ENCODE results near the gene MCTP1.
A peak's percentile ranks its signal among the peaks of the same experiment; 100 is the strongest.
"Not testable (repeated sequence)": the region's sequence is repeated elsewhere in the genome, so short reads cannot be mapped to it uniquely, and the experiment has no call there.

Gene MCTP1

GRCh38 chr5:95151694-95152093 is 133.2 kb downstream of the MCTP1 start:
- Mint-ChIP-seq H3K4me1 (peaks cover 23% of the 10 kb centered on the region), H3K27ac (peak overlapping the region; percentile 13 to 80 (median 16)), H3K36me3 (ENCODE audit: low read depth) (no peaks in the 10 kb centered on the region), H3K27me3 (ENCODE audit: low read depth) (no peaks in the 10 kb centered on the region), H3K4me3 (no peak overlapping the region), H3K9me3 (peaks cover 19% of the 10 kb centered on the region)
- no peak for TF ChIP-seq CTCF (IDR thresholded peaks at IDR 0.05; ENCODE audit: unreplicated experiment in 3 of 3)

DNA sequence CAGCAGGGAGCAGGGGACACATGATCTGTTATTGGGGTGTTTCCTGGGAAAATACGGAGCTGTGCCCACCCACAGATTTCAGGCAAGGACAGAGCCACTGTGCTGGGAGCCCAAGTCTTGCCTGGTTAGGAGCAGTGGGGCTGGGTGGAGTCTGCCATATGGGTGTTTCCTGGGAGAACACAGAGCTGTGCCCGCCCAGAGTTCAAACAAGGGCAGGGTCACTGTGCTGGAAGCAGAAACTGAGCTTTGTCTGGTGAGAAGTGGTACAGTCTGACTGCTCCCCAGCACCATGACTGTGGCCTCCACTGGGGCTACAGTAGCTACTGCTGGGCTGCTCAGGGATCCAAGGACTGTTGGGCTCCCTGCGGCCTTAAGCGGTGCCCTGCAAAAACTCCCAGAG is 135.5 kb downstream of the MCTP1 start:
- peaks cover 23% of the 10 kb centered on the region for H3K4me1 Mint-ChIP-seq
- H3K27me3 Mint-ChIP-seq (ENCODE audit: low read depth) = no peaks in the 10 kb centered on the region
- TF ChIP-seq CTCF (IDR thresholded peaks at IDR 0.05; ENCODE audit: unreplicated experiment in 3 of 3) = no peak

DNA sequence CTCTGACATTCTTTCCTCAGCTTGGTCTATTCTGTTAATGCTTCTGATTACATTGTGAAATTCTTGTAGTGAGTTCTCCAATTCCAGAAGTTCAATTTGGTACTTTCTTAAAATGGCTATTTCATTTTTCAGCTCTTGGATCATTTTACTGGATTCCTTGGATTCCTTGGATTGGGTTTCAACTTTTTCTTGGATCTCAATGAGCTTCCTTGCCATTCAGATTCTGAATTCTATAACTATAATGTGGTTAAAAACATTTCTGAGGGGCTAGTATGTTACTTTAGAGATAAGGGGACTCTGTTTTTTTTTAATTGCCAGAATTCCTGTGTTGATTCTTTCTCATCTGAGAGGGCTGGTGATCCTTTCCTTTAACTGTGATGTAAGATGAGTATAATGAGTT is 136.4 kb downstream of the MCTP1 start:
- Mint-ChIP-seq H3K27ac (no peak overlapping the region), H3K4me3 (no peak overlapping the region), H3K27me3 (ENCODE audit: low read depth) (no peaks in the 10 kb centered on the region), H3K36me3 (ENCODE audit: low read depth) (no peaks in the 10 kb centered on the region), H3K9me3 (peaks cover 35% of the 10 kb centered on the region), H3K4me1 (peaks cover 20% of the 10 kb centered on the region)
- no peak for TF ChIP-seq CTCF (IDR thresholded peaks at IDR 0.05; ENCODE audit: unreplicated experiment in 3 of 3)

More for the DNA sequence above, 135.5 kb downstream of the MCTP1 start:
- Mint-ChIP-seq H3K27ac (no peak overlapping the region), H3K4me3 (no peak overlapping the region), H3K36me3 (ENCODE audit: low read depth) (no peaks in the 10 kb centered on the region), H3K9me3 (peaks cover 35% of the 10 kb centered on the region)

DNA sequence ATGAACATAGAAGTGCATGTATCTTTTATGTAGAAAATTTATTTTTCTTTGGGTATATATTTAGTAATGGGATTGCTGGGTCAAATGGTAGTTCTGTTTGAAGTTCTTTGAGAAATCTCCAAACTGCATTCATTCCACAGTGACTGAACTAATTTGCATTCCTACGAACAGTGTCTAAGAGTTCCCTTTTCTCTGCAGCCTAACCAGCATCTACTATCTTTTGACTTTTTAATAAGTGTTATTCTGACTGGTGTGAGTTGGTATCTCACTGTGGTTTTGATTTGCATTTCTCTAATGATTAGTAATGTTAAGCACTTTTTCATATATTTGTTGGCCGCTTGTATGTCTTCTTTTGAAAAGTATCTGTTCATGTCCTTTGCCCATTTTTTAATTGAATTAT is 141.0 kb downstream of the MCTP1 start:
- not testable (repeated sequence) for H3K4me3 Mint-ChIP-seq, H3K4me1 Mint-ChIP-seq

DNA sequence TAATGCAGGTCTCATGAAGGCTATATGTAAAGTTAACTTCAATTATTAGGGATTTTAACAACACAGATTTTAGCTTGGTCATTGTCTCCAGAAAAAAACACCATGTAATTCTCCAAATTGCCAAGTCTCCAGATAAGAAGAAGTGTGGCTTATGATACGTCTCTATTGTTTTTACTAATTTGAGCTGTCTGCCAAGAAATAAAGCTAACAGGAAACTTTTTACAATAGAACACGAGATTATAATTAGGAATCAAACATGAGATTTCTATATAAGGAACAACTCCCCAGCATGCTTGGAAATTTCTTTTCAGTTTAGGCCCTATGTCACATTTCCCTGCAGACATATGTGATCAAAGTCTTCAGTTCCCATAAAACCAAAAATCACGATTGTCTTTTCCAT is 142.7 kb downstream of the MCTP1 start:
- no peak overlapping the region for H3K4me3 Mint-ChIP-seq
- H3K4me1 Mint-ChIP-seq = no peaks in the 10 kb centered on the region
- peaks cover 18% of the 10 kb centered on the region for H3K9me3 Mint-ChIP-seq
- H3K27ac Mint-ChIP-seq = no peak overlapping the region
- no peaks in the 10 kb centered on the region for H3K27me3 Mint-ChIP-seq (ENCODE audit: low read depth)
- TF ChIP-seq CTCF (IDR thresholded peaks at IDR 0.05; ENCODE audit: unreplicated experiment in 3 of 3) = no peak
- H3K36me3 Mint-ChIP-seq (ENCODE audit: low read depth) = no peaks in the 10 kb centered on the region

More for the DNA sequence above, 141.0 kb downstream of the MCTP1 start:
- not testable (repeated sequence) for H3K36me3 Mint-ChIP-seq (ENCODE audit: low read depth); H3K27ac Mint-ChIP-seq; H3K27me3 Mint-ChIP-seq (ENCODE audit: low read depth)
- H3K9me3 Mint-ChIP-seq = peaks cover 31% of the 10 kb centered on the region

DNA sequence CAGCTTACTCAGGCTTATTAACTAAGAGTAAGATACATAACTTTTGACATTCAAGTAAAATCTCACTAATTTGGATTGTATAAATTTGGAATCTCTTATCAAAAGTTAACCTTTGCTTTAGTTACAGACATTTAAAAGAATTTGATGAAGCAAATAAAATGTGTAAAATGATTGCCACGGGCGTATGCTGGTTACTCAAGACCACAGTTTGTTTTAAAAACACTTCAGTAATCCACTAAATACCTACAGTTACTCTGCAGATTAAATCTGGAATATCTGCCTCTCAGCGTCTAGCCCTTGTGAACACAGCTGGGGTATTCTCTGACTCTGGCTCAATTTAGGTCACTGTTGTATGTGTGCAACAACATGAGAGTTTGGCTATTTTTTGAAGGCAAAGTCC is 143.8 kb downstream of the MCTP1 start:
- no peaks in the 10 kb centered on the region for H3K27me3 Mint-ChIP-seq (ENCODE audit: low read depth)

More for the DNA sequence above, 143.8 kb downstream of the MCTP1 start:
- Mint-ChIP-seq H3K36me3 (ENCODE audit: low read depth) (no peaks in the 10 kb centered on the region), H3K4me3 (no peak overlapping the region), H3K27ac (no peak overlapping the region), H3K9me3 (peaks cover 11% of the 10 kb centered on the region), H3K4me1 (no peaks in the 10 kb centered on the region)
- no peak for TF ChIP-seq CTCF (IDR thresholded peaks at IDR 0.05; ENCODE audit: unreplicated experiment in 3 of 3)
